Transverse colon (tissue), 4 donors: ENCODE results near the gene FOXN4.

Experiments
- POLR2AphosphoS5 ChIP-seq, 3 donors: sonication (generic); formaldehyde crosslinking; IDR thresholded peaks; one replicate each; pipeline ENCODE4 v1.6.1; 2016; ENCODE audit warnings: antibody characterized with exemption in 3 of 3
- TF ChIP-seq, protein P1 (sequence below), 5 experiments: fragments of 200-600 bp in 3 of 5; fragments of 450-650 bp in 2 of 5; sonication (generic) in 3 of 5; IDR thresholded peaks; 1 replicate in 2 of 5; 2 replicates in 3 of 5; pipeline ENCODE4 v1.5.1; 2016 to 2017; ENCODE audit warnings: antibody characterized with exemption in 5 of 5, inconsistent platforms in 3 of 5, mild to moderate bottlenecking in 2 of 5, moderate library complexity in 1 of 5

- TF ChIP-seq, protein P1, sequence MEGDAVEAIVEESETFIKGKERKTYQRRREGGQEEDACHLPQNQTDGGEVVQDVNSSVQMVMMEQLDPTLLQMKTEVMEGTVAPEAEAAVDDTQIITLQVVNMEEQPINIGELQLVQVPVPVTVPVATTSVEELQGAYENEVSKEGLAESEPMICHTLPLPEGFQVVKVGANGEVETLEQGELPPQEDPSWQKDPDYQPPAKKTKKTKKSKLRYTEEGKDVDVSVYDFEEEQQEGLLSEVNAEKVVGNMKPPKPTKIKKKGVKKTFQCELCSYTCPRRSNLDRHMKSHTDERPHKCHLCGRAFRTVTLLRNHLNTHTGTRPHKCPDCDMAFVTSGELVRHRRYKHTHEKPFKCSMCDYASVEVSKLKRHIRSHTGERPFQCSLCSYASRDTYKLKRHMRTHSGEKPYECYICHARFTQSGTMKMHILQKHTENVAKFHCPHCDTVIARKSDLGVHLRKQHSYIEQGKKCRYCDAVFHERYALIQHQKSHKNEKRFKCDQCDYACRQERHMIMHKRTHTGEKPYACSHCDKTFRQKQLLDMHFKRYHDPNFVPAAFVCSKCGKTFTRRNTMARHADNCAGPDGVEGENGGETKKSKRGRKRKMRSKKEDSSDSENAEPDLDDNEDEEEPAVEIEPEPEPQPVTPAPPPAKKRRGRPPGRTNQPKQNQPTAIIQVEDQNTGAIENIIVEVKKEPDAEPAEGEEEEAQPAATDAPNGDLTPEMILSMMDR (IDR thresholded peaks at IDR 0.05): no peak
- no peak for TF ChIP-seq POLR2AphosphoS5 (IDR thresholded peaks at IDR 0.05)
These were observed 49.6 kb downstream of the FOXN4 start for GRCh38 chr12:109259545-109259895.
